Bronchial epithelial cell (primary cell): ENCODE measurements around the gene RNFT2. TPM values are rescaled to one million over a fixed set of nuclear protein-coding genes. Genes with fewer than 3 reads are reported as not detected.

Source experiments
- DNase-seq: peaks from one replicate; pipeline ENCODE4 v3.0.0-alpha.2; 2010; ENCODE audit warnings: low read depth
- FAIRE-seq: peaks from 2 replicates; lab custom pipeline; 2011; peaks lifted over from hg19 to GRCh38; lab: Jason Lieb, UNC
- H3K27me3 ChIP-seq: 2 replicates; pipeline ENCODE4 v1.5.1; 2011; ENCODE audit warnings: low read length; ENCODE audit not compliant: control insufficient read depth, insufficient read depth
- H3K36me3 ChIP-seq: 2 replicates; pipeline ENCODE4 v1.5.1; 2011; ENCODE audit warnings: low read length; ENCODE audit not compliant: control insufficient read depth, insufficient read depth
- H3K4me3 ChIP-seq: 2 replicates; pipeline ENCODE4 v1.5.1; 2011; ENCODE audit warnings: mild to moderate bottlenecking, low read depth, low read length, control low read depth
- CTCF ChIP-seq: IDR thresholded peaks from 2 replicates; pipeline ENCODE4 v1.5.1; 2011; ENCODE audit warnings: mild to moderate bottlenecking, moderate library complexity, low read length, control low read depth, inconsistent platforms; ENCODE audit not compliant: insufficient read depth, severe bottlenecking
- total RNA-seq: library from RNA; depleted of rRNA; stranded (reverse); fragments of >200 nt; gene quantifications from 2 replicates; pipeline ENCODE4 v1.2.1, GENCODE V29; 2014

Gene RNFT2
- total RNA-seq, 1 donor from 2014 or later = 0.26 TPM

DNA sequence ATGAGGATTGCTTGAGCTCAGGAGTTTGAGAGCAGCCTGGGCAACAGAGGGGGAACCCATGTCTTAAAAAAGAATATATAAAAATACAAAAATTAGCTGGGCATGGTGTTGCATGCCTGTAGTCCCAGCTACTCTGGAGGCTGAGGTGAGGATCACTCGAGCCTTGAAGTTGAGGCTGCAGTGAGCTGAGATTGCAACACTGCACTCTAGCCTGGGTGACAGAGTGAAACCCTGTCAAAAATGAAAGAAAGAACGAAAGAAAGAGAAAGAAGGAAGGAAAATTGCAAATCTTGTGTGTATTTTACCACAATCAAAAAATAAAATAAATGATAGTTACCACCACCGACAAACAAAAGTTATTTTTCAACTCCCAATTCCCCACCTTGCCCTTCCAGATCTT lies 45.5 kb upstream of the RNFT2 start:
- TF ChIP-seq CTCF = no peak
- no peak for FAIRE-seq
- peaks cover 17% of the 10 kb centered on the region for H3K27me3 ChIP-seq
- H3K36me3 ChIP-seq = no peaks in the 10 kb centered on the region
- DNase-seq = no peak
- H3K4me3 ChIP-seq = no peak overlapping the region

- TF ChIP-seq CTCF = no peak
- no peak overlapping the region for H3K4me3 ChIP-seq
- H3K36me3 ChIP-seq = no peaks in the 10 kb centered on the region
- peaks cover 17% of the 10 kb centered on the region for H3K27me3 ChIP-seq
- FAIRE-seq = no peak
- DNase-seq = peak; percentile 26
Observed at GRCh38 chr12:116693286-116694227, 44.6 kb upstream of the RNFT2 start.

GRCh38 chr12:116694653-116695463 lies 43.3 kb upstream of the RNFT2 start:
- DNase-seq = no peak
- peaks cover 17% of the 10 kb centered on the region for H3K27me3 ChIP-seq
- no peak for FAIRE-seq

GRCh38 chr12:116695464-116695725 lies 42.7 kb upstream of the RNFT2 start:
- H3K4me3 ChIP-seq = no peak overlapping the region
- no peaks in the 10 kb centered on the region for H3K36me3 ChIP-seq
- H3K27me3 ChIP-seq = peaks cover 17% of the 10 kb centered on the region
- TF ChIP-seq CTCF = no peak
- DNase-seq (no peak), FAIRE-seq (no peak)

More at GRCh38 chr12:116694653-116695463, 43.3 kb upstream of the RNFT2 start:
- TF ChIP-seq CTCF = no peak
- Histone ChIP-seq H3K36me3 (no peaks in the 10 kb centered on the region), H3K4me3 (no peak overlapping the region)

DNA sequence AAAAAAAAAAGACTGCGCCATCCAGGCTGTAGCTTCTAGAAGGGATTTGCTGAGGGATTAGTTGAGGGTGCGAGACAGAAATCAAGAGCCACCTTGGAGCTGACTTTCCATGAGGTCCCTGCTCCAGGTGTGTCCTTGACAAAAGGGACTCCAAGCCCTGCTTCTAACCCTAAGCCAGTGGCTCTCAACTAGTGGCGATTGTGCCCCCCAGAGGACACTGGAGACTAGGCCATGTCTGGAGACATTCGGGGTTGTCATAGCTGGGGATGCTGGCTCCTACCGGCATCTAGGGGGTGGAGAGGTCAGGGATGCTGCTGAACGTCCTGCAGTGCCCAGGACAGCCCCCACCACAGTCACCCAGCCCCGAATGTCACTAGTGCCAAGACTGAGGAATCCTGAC lies 40.8 kb upstream of the RNFT2 start:
- DNase-seq (no peak), FAIRE-seq (no peak)
- Histone ChIP-seq H3K36me3 (no peaks in the 10 kb centered on the region), H3K27me3 (peaks cover 17% of the 10 kb centered on the region), H3K4me3 (no peak overlapping the region)
- peak; percentile 9 for TF ChIP-seq CTCF
